Measurements from ENCODE around the gene RPS19BP1. TPM values are rescaled to one million over a fixed set of nuclear protein-coding genes. Genes with fewer than 3 reads are reported as not detected.
"Not testable (repeated sequence)": the region's sequence is repeated elsewhere in the genome, so short reads cannot be mapped to it uniquely, and the experiment has no call there.

RPS19BP1 gene
- polyA plus RNA-seq, 1 of the 3 experiments (the other 2 are of a cell fraction), result 97.2 TPM

- TF ChIP-seq FOXM1 (IDR thresholded peaks at IDR 0.05; ENCODE audit: low read depth) (no peak), JUND (IDR thresholded peaks at IDR 0.05) (no peak), FOXJ3 (CRISPR knock-in tag; IDR thresholded peaks at IDR 0.05) (no peak), YY1 (IDR thresholded peaks at IDR 0.05; ENCODE audit: low read depth) (no peak), ELF1 (IDR thresholded peaks at IDR 0.05) (no peak)
These were observed 24.2 kb downstream of the RPS19BP1 start (continued) for GRCh38 chr22:39508393-39508792.

- POLR2A ChIA-PET, result not testable (repeated sequence)
- CTCF ChIA-PET, result interaction anchor here (0.6 to 1.3 kb wide), 3 partner anchors 9 to 153 kb away, joined by 3 to 7 read pairs (median 3); no protein-coding TSS in a partner anchor
- peaks cover 4 to 43% of the 10 kb centered on the region in 2 experiments for H3K36me3 ChIP-seq (replicated peaks in 1 of 2; ENCODE audit: control insufficient read depth in 1 of 2, insufficient read depth in 2 of 2, low read length in 1 of 2)
These were observed 25.5 kb downstream of the RPS19BP1 start for GRCh38 chr22:39507021-39507420.

GRCh38 chr22:39504071-39504470, 28.5 kb downstream of the RPS19BP1 start:
- peaks cover 38% of the 10 kb centered on the region for H3K79me2 ChIP-seq (ENCODE audit: insufficient read depth)
- no peak for DNase-seq
- peaks cover 4 to 27% of the 10 kb centered on the region in 2 experiments for H3K36me3 ChIP-seq (replicated peaks in 1 of 2; ENCODE audit: control insufficient read depth in 1 of 2, insufficient read depth in 2 of 2, low read length in 1 of 2)
- H3K4me3 ChIP-seq (ENCODE audit: low read depth in 2 of 2, low read length in 1 of 2), result no peak overlapping the region
- 96% methylated on average over 3 of the region's 16 CpGs for WGBS (ENCODE audit: low lambda C conversion rate)
- H3K27me3 ChIP-seq (ENCODE audit: insufficient read depth), result no peaks in the 10 kb centered on the region
- TF ChIP-seq EZH2phosphoT487 (IDR thresholded peaks at IDR 0.05; ENCODE audit: borderline replicate concordance, low read depth) (no peak), GABPA (IDR thresholded peaks at IDR 0.05; ENCODE audit: low read depth) (no peak), RAD21 (IDR thresholded peaks at IDR 0.05; ENCODE audit: low read length) (no peak), MEF2A (IDR thresholded peaks at IDR 0.05; ENCODE audit: borderline replicate concordance, low read depth) (no peak), POLR2AphosphoS5 (IDR thresholded peaks at IDR 0.05; ENCODE audit: low read depth, low read length) (no peak), USF1 (IDR thresholded peaks at IDR 0.05; ENCODE audit: borderline replicate concordance, low read depth) (no peak), RFX5 (IDR thresholded peaks at IDR 0.05; ENCODE audit: low read length) (no peak), IRF3 (IDR thresholded peaks at IDR 0.05; ENCODE audit: low read depth, low read length) (no peak), TEAD4 (IDR thresholded peaks at IDR 0.05; ENCODE audit: borderline replicate concordance, insufficient read depth) (no peak), GATA2 (CRISPR knock-in tag; IDR thresholded peaks at IDR 0.05) (no peak)
- ChIA-PET CTCF (interaction anchor here (1.1 to 2.7 kb wide), 3 partner anchors 10 to 25 kb away, joined by 3 to 15 read pairs (median 3); no protein-coding TSS in a partner anchor), POLR2A (no interaction called here)
- no peak overlapping the region for H2AFZ ChIP-seq (ENCODE audit: low read depth)
- no peaks in the 10 kb centered on the region for H3F3A ChIP-seq (replicated peaks; ENCODE audit: insufficient read depth)
- no peaks in the 10 kb centered on the region for H3K9me3 ChIP-seq
- peaks cover 0 to 16% of the 10 kb centered on the region in 2 experiments; a peak in 2 of 4 replicates for H3K4me1 ChIP-seq (ENCODE audit: control insufficient read depth in 1 of 2, insufficient read depth in 2 of 2, low read depth in 1 of 2, low read length in 1 of 2)
- H3K9me2 ChIP-seq, result no peaks in the 10 kb centered on the region
- H4K20me1 ChIP-seq (ENCODE audit: insufficient read depth), result no peaks in the 10 kb centered on the region
- no peak overlapping the region for H3K27ac ChIP-seq (ENCODE audit: low read depth in 2 of 2, low read length in 1 of 2)
- no peak overlapping the region for H3K9ac ChIP-seq
- peak overlapping the region; percentile 82; the same call in 1 of the 2 replicates for H3K4me2 ChIP-seq

More at GRCh38 chr22:39507021-39507420, 25.5 kb downstream of the RPS19BP1 start:
- H3K9ac ChIP-seq; H3K9me2 ChIP-seq; H3K4me1 ChIP-seq (ENCODE audit: control insufficient read depth in 1 of 2, insufficient read depth in 2 of 2, low read depth in 1 of 2, low read length in 1 of 2); H3K4me3 ChIP-seq (ENCODE audit: low read depth in 2 of 2, low read length in 1 of 2); H3K4me2 ChIP-seq; H3K27me3 ChIP-seq (ENCODE audit: insufficient read depth); H4K20me1 ChIP-seq (ENCODE audit: insufficient read depth); H3K9me3 ChIP-seq; H3F3A ChIP-seq (replicated peaks; ENCODE audit: insufficient read depth); DNase-seq; H2AFZ ChIP-seq (ENCODE audit: low read depth); H3K27ac ChIP-seq (ENCODE audit: low read depth in 2 of 2, low read length in 1 of 2): not testable (repeated sequence)
- peaks cover 38% of the 10 kb centered on the region for H3K79me2 ChIP-seq (ENCODE audit: insufficient read depth)
- WGBS (ENCODE audit: low lambda C conversion rate), result 100% methylated on average over 3 of the region's 10 CpGs

Data from SK-N-SH (cell line).